HG03135 (cell line): ENCODE measurements around the gene DHX30.
A peak's percentile ranks its signal among the peaks of the same experiment; 100 is the strongest.
"Not testable (repeated sequence)": the region's sequence is repeated elsewhere in the genome, so short reads cannot be mapped to it uniquely, and the experiment has no call there.

Experiments
- ATAC-seq: cut with Tn5 transposase; IDR thresholded peaks from one replicate; pipeline ENCODE4 v1.9.1; 2021; ENCODE audit warnings: mild to moderate bottlenecking, moderate library complexity; ENCODE audit not compliant: unreplicated experiment

Gene DHX30, protein sequence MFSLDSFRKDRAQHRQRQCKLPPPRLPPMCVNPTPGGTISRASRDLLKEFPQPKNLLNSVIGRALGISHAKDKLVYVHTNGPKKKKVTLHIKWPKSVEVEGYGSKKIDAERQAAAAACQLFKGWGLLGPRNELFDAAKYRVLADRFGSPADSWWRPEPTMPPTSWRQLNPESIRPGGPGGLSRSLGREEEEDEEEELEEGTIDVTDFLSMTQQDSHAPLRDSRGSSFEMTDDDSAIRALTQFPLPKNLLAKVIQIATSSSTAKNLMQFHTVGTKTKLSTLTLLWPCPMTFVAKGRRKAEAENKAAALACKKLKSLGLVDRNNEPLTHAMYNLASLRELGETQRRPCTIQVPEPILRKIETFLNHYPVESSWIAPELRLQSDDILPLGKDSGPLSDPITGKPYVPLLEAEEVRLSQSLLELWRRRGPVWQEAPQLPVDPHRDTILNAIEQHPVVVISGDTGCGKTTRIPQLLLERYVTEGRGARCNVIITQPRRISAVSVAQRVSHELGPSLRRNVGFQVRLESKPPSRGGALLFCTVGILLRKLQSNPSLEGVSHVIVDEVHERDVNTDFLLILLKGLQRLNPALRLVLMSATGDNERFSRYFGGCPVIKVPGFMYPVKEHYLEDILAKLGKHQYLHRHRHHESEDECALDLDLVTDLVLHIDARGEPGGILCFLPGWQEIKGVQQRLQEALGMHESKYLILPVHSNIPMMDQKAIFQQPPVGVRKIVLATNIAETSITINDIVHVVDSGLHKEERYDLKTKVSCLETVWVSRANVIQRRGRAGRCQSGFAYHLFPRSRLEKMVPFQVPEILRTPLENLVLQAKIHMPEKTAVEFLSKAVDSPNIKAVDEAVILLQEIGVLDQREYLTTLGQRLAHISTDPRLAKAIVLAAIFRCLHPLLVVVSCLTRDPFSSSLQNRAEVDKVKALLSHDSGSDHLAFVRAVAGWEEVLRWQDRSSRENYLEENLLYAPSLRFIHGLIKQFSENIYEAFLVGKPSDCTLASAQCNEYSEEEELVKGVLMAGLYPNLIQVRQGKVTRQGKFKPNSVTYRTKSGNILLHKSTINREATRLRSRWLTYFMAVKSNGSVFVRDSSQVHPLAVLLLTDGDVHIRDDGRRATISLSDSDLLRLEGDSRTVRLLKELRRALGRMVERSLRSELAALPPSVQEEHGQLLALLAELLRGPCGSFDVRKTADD

DNA sequence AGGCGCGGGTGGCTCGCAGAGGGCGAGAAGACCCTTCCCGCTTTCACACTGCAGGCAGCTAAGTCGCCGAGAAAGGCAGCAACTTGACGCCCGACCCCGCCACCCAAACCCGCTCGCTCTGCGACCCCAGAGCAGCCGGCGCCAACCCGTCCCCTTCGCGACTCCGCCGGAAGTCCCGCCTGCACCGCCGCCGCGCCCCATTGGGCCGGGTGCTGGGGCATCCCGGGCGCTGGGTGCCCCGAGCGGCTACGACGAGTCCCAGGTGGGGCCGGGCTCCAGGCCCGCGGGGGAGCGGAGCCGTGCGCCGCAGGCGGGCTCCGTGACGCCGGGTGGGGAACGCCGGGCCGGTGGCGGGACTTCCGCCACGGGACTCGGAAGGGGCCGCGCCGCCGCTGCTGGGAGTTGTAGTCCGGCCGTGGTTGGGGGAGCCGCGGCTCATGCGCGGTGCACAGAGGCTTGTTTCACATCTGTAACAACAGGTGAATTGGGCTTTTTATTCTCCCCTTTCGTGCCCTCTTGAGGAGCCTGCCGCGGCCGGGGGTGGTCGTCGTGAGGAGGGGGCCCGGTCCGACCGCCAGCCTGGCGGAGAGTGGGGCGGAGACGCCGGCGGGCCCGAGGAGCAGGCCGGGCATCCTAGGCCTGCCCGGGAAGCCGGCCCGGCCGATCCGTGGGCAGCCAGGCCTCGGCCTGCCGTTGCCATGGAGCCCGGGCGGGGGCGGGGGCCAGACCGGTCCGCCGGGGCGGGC lies at the start of gene DHX30:
Gene DHX30 (plus strand): TSS at position 405 of the 746 bp plus-strand sequence. CDS start 7,546 bp downstream, outside the sequence.
- peak; percentile 79 for ATAC-seq

DNA sequence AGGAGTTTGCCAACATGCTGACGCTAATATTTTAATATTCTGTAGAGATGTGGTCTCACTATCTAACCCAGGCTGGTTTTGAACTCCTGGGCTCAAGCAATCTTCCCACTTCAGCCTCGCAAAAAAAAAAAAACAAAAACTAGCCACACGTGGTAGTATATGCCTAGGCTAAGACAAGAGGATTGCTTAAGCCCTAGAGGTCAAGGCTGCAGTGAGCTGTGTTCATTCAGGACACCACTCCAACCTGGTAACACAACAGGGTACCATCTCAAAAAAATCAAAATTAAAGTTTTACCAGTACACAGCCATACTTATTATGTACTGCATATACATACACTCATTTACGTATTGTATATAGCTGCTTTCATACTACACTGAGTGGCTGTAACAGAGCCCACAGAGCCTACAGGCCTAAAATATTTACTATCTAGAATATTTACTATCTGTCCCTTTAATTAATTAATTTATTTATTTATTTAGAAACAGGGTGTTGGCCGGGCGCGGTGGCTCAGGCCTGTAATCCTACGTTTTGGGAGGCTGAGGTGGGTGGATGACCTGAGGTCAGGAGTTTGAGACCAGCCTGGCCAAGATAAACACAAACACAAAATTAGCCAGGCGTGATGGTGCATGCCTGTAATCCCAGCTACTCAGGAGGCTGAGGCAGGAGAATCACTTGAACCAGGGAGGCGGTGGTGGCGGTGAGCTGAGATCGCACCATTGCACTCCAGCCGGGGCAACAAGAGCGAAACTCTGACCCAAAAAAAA lies 44.5 kb upstream of the DHX30 start:
- ATAC-seq: no peak

DNA sequence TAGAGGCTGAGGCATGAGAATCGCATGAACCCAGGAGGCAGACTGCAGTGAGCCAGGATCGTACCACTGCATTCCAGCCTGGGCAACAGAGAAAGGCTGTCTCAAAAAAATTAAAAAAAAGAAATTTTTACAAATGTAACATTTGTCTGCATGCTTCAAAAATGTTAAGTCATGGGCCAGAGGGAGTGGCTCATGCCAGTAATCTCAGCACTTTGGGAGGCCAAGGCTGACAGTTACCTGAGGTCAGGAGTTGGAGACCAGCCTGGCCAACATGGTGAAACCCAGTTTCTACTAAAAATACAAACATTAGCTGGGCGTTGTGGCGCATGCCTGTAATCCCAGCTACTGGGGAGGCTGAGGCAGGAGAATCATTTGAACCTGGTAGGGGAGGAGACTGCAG lies 42.7 kb upstream of the DHX30 start:
- ATAC-seq: not testable (repeated sequence)

DNA sequence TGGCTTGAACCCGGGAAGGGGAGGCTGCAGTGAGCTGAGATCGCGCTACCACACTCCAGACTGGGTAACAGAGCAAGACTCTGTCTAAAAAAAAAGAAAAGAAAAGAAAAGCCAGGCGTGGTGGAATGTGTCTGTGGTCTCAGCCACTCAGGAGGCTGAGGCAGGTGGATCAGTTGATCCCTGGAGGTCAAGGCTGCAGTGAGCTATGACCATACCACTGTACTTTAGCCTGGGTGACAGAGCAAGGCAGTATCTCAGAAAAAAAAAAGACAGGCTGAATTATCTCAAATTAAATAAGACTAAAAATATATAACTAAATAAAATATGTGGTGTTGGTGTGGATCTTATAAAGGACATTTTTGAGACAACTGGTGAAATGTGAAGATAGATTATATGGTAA lies 41.9 kb upstream of the DHX30 start:
- no peak for ATAC-seq

DNA sequence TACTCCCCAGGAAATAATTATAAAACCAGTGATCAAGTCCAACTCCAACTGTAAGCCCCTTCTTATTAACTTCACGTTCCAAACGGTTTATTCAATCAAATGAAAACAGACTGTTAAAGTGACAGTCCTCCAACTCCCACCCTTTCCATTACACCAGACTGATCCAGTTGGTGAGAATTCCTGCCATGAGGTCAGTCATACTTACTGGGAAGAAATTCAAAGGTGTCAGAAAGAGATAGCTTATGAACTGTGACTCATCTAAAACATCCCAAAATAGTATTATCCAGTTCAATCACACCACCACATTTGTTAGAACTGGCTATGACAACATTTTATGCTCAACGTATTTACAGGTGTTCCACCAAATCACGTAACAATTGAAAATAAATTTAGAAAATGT lies 40.7 kb upstream of the DHX30 start:
- no peak for ATAC-seq

DNA sequence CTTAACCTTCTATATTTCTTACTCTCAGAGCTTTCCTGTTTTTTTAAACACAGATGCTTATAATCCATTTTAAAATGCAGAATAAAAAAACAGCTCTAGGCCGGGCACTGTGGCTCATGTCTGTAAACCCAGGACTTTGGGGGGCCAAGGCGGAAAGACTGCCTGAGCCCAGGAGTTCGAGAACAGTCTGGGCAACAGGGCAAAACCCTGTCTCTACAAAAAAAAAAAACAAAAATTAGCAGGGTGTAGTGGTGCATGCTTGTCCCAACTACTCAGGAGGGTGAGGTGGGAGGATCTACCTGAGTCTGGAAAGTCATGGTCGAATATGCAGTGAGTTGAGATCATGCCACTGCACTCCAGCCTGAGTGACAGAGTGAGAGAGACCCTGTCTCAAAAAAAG lies 36.8 kb upstream of the DHX30 start:
- ATAC-seq: no peak

DNA sequence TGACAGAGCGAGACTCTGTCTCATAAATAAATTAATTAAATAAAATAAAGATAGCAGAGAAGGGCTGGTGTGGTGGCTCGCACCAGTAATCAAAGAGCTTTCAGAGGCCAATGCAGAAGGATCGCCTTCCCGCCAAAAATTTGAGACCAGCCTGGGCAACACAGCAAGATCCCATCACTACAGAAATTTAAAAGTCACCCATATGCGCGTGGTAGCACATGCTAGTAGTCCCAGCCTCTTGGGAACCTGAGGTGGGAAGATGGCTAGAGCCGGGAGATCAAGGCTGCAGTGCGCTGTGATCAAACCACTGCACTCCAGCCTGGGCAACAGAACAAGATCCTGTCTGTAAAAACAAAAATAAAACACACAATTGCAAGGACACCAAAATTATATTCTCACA lies 30.9 kb upstream of the DHX30 start:
- ATAC-seq: no peak

DNA sequence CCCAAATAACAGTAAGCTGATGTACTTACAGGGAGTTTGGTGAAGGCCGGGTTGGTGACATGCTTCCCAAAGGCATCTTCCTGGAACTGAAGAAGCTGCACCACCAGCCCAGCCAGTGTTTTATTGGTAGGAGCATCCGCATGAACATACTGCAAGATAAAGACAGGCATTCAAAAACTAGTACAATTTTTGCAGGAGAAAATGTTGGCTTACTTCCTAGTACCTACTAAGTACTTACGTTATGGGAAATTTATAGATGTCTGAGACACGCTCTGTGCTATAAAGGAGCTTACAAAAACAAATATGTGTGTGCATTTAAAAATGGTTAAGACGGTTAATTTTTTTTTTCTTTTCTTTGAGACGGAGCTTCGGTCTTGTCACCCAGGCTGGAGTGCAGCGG lies 30.1 kb upstream of the DHX30 start:
- ATAC-seq: no peak

DNA sequence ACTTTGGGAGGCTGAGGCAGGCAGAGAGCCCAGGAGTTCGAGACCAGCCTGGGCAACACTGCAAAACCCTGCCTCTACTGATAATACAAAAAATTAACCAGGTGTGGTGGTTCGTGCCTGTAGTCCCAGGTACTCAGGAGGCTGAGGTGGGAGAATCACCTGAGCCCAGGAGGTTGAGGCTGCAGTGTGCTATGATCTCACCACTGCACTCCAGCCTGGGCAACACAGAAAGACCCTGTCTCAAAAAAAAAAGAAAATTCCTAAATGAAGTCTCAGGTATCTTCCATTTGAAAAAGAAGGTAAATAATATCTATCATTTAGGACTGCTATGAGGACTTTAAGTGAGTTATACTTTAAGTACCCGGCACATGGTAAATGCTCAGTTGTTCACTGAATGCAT lies 24.2 kb upstream of the DHX30 start:
- no peak for ATAC-seq

DNA sequence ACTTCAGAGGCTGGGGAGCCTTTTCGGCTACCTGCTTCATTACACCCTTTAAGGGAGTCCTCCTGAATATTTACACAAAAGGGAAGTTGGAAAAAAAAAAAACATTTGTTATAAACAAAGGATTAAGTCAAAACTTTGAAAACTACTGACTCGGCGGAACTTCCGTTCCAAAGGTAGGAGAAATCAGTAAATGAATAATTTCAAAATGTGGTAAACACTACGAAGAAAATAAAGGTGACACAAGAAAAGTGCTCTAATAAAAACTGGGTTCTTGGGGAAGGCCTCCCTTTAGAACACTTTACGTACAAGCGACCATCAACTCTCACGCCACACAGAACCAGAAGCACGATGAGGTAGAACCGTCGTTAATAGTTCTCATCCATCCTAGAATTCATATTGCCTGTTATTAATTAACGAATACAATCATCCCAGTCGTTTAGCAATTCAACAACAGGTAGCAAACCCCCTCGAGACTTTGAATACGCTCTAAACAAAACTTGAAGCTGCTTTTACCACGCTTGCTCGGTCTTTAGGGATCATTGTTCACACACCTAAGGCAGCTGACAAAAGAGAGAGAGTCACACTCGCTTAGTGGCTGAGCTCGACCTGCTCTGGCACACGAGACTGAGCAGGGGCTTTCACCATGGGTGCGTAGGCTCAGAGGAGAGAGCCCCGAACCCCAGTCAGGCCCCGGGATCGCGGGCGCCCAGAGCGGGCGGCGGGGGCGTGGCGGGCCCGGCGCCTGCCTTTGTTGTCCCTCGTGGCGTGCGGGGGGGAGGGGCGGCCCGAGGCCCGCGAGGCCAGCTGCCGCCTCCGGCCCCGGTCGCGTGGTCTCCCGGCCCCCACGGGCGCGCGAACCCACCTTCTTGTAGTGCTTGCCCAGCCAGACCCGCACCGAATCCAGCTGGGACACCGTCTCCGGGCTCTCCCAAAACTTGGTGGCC lies 21.9 kb upstream of the DHX30 start:
- ATAC-seq: peak; percentile 36

DNA sequence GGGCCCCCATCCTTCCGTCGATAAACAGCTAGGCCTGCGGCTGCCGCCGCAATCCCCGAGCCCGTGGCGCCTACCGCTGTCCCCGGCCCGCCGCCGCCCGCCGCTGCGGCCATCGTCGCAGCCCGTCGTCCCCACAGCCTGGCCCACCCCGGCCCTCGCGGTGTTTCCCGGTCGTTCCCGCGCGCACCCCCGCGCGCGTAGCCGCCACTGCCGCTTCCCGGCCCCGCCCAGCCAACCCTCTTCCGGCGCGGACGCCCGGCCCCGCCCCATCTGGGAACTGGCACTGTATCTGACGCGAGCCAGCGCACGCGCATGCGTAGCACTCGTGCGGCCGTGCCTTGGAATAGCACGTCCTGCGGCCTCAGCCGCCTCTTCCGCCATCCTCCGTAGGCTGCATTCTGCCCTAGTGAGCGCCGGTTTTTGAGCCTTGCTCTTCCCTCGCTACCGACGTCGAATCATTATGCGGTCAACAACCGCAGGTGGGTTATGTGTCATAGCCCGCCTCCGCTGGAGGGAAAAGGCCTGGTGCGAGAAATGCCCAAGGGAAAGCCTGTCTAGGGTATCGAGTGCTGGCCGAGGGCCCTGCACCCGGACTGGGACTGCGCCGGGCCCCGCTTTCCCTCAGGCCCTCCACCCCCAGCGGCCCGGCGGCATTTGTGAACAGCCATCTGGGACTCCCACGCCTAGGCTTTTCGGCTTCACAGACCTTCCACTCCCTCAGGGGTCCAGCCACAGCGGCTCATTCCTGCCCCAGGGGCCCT lies 21.1 kb upstream of the DHX30 start, which contains the start of gene SMARCC1:
Gene SMARCC1 (minus strand): TSS at position 209 of the 761 bp plus-strand sequence. CDS start 96 bp downstream, at position 113.
- peak; percentile 79 for ATAC-seq

DNA sequence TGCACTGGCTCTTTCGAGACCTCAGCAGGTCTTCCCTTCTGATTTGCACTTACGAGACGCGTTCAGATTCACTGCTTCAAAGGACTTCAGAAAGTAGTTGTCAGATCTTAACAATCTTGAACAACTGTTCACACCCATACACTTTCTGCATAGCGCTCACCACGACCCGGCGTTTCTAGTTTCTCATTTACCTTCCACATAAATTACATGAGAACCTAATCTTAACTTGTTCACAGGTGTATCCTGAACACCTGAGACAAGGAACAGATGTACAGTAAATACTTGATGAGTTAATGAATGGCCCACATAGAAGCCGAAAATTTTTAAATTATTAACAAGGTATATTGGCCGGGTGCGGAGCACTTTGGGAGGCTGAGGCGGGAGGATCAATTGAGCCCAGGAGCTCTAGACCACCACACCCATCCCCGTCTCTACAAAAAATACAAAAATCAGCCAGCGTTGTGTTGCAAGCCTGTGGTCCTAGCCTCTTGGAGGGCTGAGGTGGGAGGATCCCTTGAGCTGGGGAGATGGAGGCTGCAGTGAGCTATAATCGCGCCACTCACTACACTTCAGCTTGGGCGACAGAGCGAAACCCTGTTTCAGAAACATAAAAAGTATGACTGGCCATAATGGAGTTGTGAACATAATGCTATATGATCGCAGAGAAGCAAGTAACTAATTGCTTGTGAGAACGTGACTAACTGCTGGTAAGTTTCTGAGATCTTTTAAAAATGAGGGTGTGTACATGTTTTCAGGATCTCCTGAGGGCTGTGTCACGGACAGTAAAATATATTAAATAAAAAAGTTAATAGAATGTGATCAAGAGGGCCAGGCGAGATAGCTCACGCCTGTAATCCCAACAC lies 20.3 kb upstream of the DHX30 start:
- ATAC-seq: peak; percentile 0

DNA sequence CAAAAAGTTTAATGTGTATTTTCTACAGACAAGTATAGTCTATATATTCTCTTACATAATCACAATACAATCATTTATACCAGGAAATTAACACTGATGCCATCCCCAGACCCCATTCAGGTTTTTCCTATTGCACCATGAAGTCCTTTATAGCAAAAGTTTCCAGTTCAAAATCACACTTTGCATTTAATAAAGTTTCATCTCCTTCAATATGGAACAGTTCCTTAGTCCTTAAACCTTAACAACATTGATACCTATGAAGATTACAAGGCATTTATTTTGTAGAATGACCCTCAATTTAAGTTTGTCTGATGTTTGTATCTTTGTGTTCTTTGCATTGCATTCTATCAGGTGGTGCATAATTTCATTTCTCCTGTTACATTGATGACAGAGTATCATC lies 19.3 kb upstream of the DHX30 start:
- no peak for ATAC-seq

DNA sequence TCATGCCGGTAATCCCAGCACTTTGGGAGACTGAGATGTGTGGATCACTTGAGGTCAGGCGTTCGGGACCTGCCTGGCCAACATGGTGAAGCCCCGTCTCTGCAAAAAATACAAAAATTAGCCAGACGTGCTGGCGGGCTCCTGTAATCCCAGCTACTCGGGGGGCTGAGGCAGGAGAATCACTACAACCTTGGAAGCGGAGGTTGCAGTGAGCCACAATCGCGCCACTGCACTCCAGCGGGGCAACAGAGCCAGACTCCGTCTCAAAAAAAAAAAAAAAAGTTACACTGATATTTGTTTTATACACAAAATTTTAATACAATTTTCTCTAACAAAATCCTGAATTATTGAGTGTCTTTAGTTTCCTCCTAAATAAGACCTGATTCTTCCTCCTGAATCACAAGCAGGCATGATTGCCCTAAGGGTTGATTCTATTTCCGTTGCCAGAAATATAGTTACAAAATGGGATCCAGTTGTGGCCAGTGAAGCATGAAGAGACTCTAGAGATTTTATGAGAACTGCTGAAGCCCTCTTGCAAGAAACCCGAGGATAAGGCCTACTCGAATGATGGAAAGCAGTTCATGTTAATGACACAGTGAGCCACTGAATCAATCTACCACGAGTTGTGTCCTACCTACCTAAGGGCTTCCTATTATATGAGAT lies 11.6 kb upstream of the DHX30 start:
- no peak for ATAC-seq

DNA sequence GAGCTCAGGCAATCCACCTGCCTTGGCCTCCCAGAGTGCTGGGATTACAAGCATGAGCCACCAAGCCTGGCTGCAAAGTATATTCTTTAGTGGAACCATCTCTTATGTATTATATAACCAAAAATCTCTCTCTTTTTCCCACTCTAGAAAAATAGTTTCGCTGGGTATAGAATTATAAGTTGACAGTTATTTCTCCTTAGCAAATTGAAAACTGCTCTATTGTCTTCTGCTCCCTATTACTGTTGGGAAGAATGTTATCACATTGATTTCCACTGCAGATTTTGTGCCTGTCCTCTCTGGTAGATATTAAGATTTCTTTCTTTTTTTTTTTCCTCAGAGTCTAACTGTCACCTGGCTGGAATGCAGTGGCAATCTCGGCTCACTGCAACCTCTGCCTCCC lies 10.2 kb upstream of the DHX30 start:
- ATAC-seq: no peak

DNA sequence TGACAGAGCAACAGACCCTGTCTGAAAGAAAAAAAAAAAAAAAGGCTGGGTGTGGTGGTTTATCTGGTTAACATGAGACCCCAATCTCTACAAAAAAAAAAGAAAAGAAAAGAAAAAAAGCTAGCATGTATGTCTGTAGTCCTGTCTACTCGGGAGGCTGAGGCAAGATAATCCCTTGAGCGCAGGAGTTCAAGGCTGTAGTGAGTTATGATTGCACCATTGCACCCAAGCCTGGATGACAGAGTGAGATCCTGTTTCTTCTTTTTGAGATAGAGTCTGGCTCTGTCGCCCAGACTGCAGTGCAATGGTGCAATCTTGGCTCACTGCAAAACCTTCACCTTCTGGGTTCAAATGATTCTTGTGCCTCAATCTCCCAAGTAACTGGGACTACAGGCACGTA lies 8.4 kb upstream of the DHX30 start:
- ATAC-seq: no peak
